ENCODE data around the gene TMEM259.
"Not testable (repeated sequence)": the region's sequence is repeated elsewhere in the genome, so short reads cannot be mapped to it uniquely, and the experiment has no call there.

Gene TMEM259

GRCh38 chr19:1038978-1039645 lies 18.2 kb upstream of the TMEM259 start:
- no peak for DNase-seq

- DNase-seq = no peak
Observed at GRCh38 chr19:1037621-1038064, 16.7 kb upstream of the TMEM259 start.

DNA sequence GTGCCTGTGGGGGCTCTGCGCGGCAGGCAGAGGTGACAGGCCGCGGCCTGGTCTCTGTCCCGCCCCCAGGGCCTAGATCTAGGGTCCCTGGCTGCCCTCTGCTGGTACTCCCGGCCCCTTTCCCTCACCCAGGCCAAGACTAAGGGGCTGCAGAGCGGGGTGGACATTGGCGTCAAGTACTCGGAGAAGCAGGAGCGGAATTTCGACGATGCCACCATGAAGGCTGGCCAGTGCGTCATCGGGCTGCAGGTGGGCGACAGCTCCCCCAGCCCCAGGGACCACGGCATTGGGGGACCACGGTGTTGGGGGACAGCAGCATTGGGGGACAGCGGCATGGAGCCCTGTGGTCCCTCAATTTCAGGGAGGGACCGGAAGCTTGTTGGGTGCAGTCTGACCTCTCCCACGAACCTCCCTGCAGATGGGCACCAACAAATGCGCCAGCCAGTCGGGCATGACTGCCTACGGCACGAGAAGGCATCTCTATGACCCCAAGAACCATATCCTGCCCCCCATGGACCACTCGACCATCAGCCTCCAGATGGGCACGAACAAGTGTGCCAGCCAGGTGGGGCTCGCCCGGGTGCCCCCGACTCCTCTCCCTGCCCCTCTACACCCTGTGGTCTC lies 15.2 kb upstream of the TMEM259 start:
- no peak for DNase-seq

DNA sequence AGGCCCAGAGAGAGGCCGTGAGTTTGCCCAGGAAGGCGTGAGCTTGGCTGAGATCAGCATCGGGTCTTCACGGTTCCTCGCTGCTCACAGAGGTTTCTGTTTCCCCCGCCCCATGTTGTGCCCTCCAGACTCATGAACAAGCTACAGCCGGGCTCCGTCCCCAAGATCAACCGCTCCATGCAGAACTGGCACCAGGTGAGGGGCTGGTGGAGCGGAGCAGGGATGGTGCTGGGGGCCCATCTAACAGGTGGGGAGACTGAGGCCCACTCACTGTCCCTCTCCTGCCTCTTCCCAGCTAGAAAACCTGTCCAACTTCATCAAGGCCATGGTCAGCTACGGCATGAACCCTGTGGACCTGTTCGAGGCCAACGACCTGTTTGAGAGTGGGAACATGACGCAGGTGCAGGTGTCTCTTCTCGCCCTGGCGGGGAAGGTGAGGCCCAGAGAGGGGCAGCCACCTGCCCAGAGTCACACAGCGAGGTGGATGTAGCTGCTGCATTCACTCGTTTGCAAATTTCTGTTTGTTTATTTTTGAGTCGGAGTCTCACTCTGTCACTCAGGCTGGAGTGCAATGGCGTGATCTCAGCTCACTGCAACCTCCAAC lies 11.4 kb upstream of the TMEM259 start:
- DNase-seq = no peak

DNA sequence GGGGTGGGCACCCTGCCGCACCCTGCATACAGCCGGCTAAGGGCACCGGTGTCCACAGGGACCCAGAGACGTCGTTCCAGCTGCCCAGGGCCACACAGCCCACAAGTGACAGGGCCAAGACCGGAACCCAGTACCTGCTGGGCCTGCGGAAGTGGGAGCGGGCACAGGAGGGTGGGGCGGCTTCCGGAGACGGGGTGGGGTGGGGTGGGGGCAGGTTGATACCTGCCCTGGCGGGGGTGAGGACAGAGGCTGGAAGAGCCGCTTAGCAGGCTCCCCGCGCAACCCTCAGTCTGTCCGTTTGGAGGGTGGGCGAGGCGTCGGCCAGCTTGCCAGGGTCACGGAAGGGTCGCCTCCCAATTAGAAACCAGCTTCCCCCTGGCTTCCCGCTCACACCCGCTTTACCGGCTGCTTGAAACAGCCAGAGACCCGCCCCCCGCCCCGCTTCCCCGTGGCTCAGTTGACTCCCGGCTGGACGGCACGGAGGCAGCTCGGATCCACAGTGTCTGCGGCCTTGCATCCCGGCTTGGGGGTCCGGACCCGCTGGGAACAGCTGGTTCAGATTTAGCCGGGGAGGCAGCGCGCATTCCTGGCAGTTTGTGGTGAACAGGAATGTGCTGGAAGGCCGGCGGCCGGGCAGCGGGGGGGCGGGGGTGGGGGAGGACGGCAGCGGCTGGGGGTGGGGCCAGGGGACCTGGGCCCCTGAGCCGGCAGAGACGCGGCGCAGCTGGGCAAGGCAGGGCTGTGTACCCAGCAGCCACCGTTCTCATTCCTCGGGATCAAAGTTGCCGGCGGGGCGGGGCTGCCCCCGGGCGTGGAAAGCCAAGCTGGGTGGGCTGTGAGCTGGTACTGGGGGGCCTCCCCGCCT lies 7.4 kb upstream of the TMEM259 start:
- DNase-seq = no peak

- DNase-seq = no peak
Observed at GRCh38 chr19:1027650-1028061, 6.7 kb upstream of the TMEM259 start.

DNA sequence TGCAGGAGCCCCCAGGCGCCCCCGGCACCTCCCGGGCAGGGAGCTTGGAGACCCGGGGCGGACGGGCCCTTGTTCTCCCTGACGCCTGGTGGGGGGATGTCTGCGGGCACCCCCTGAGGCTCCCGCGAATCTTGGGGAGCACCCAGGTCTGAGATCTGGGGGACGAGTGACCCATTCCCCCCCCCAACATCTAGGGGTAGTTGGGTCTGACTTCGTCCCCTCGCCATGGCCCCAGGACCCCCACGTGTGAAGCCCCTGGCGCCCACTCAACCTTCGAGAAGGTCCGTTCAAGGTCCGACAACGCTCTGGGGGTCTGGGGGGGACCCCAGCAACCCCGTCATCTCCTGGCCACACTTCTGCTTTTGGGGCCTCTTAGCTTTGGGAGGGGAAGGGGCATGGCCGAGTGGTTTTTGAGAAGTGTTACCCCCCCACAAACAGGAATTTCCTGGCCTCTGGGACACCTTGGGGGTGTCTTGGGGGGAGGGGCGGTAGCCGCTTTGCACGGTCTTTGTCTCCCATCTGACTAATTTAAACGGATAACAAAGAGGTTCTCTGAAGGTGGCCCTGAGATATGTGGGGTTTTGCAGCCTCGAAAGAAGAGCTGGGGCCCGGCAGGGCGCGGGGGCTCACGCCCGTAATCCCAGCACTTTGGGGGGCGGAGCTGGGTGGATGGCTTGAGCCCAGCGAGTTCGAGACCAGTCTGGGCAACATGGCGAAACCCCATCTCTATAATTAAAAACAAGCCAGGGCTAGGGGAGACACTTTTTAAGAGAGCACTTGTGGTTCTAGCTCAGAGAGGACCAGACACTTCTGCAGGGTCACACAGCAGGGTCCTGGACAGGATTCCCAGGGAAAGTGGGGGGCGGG lies 6.1 kb upstream of the TMEM259 start:
- no peak for DNase-seq

GRCh38 chr19:1025960-1026782 lies 5.2 kb upstream of the TMEM259 start, which contains the start of gene CNN2:
CNN2 (plus strand) TSS chr19:1026608; CDS start chr19:1026662, 54 bp downstream.
- DNase-seq = peak; percentile 19

DNA sequence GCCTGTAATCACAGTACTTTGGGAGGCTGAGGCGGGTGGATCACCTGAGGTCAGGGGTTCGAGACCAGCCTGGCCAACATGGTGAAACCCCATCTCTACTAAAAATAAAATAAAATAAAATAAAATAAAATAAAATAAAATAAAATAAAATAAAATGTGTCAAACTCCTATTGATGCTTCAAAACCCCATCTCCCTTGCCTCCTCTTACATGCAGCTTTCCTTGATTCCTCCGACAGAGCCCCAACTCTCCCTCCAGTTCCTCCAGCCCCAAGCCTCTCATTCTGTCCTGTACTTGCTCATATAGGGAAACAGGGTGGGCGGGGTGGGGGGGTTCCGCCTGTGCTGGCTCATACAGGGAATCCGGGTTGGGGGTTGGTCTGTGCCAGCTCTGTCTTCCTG lies 4.2 kb upstream of the TMEM259 start:
- not testable (repeated sequence) for DNase-seq

DNA sequence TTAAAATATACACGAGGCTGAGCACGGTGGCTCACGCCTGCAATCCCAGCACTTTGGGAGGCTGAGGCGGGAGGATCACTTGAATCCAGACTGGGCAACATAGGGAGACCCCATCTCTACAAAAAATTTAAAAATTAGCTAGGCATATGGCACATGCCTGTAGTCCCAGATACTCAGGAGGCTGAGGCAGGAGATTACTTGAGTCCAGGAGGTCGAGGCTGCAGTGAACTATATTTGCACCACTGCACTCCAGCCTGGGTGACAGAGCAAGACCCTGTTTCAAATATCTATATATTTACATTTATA lies 2.9 kb upstream of the TMEM259 start:
- not testable (repeated sequence) for DNase-seq

DNA sequence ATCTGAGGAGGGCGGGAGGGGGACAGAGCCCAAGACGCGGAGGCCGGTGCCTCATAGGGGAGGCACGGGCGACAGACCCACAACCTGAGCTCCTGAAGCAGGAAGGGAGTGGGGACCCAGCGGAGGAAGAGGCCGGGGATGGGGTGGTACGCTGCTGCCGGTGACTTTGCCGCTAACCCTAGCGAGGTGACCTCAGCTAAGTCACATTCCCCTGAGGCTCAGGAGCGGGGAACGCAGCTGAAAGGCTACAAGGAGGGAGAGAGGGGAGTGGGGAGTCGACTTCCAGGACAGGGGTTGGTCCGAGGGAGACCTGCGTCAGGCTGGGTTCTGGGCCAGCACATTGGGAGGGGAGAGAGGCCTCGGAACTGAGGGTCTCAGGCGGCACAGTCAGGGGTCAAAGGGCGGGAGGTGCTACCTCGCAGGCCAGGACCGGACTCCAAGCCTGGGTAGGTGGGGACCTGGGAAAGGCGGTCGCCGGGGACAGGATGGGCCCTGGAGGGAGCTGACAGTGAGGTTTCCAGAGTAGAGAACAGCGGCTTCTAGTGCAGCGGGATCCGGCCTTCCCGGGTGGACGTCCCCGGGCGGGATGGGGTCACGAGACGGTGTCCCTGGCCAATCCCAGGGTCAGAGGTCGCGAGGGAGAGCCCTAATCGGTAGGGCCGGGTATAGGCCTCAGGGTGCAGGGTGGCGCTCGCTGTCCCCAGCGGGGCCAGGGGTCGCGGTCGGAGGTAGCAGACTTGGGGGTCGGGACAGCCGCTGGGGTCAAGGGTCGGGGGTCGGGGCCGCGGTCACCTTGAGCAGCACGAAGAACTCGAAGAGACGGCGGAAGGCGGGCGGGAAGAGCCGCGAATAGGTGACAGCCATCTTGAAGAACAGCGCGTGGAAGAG lies 699 bp downstream of the TMEM259 start:
- no peak for DNase-seq

- no peak for DNase-seq
Observed at GRCh38 chr19:1019616-1019961, 1.3 kb downstream of the TMEM259 start.

GRCh38 chr19:1018932-1019615 lies 1.8 kb downstream of the TMEM259 start:
- DNase-seq = no peak

DNA sequence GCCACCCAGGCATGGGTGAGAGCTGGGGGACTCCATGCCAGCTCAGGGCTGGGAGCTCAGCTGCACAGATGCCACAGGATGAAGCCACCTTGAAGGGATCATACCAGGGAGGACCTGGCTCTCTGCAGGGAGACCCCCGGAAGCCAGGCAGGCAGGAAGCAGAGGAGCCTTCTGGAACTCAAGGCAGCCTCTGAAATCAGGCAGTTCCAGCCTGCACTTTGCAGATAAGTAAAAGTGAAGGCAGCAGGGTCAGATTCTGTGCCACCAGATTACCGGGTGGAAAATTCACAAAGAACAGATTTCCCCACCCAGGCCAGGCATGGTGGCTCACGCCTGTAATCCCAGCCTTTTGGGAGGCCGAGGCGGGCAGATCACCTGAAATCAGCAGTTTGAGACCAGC lies 2.5 kb downstream of the TMEM259 start:
- DNase-seq = no peak

DNA sequence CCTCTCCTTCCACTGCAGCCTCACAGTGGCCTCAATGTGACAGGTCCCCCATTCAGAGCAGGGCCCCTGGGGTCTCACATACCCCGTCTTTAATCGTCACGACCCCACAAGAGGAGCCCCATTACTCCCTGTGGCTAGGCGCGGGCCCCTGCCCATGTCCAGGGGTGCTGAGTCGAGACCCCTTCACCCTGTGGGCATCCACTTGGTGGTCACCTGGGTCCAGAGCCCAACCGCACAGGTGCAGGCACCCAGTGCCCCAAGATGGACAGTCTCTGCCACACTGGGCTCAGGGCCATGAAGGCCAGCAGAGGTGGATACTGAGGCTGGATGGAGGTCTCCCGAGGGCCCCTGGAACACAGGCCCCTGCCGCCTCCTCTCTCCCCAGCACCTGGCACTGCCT lies 3.0 kb downstream of the TMEM259 start:
- no peak for DNase-seq

- DNase-seq = no peak
Observed at GRCh38 chr19:1017115-1017905, 3.6 kb downstream of the TMEM259 start.

DNA sequence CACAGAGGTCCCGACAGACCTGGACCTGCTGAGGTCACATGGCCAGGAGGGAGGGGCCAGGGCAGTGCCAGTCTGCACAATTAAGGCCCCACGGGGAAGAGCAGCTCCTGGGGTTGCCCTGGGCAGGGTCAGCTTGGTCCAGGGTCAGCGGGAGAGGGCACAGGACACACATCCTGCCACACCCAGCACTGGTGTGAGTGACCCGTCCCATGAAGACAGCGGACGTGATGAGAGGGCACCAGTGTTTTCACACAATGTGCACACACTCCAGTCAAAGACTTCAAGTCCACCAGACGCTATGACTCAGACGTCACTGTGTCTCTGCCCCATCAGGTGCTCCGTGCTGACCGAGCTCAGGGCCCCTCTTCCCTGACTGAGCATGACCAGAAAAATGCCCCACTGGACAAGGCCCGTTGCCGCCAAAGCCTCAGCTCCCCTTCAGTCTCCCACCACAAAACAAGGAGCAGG lies 4.2 kb downstream of the TMEM259 start:
- DNase-seq = no peak

GRCh38 chr19:1015782-1016646 lies 4.9 kb downstream of the TMEM259 start:
- no peak for DNase-seq
